ENCODE data around the gene AGPAT3. TPM values are rescaled to one million over a fixed set of nuclear protein-coding genes. Genes with fewer than 3 reads are reported as not detected.
"Not testable (repeated sequence)": the region's sequence is repeated elsewhere in the genome, so short reads cannot be mapped to it uniquely, and the experiment has no call there.

The AGPAT3 gene
- total RNA-seq, 4 donors from 2014 or later, result 40.6 to 80.5 (median 65.3) TPM

DNA sequence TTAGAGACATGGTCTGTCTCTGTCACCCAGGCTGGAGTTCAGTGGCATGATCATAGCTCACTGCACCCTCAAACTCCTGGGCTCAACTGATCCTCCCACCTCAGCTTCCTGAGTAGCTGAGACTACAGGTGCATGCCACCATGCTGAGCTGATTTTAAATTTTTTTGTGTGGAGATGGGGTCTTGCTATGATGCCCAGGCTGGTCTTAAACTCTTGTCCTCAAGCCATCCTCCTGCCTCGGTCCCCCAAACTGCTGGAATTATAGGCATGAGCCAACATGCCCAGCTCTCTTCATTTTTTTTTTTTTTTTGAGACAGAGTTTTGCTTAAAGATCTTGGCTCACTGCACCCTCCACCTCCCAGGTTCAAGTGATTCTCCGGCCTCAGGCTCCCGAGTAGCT lies 24.8 kb upstream of the AGPAT3 start:
- Histone ChIP-seq H3K9me3 (no peaks in the 10 kb centered on the region), H3K4me1 (peaks cover 0 to 6% of the 10 kb centered on the region in 2 donors), H3K4me3 (replicated peaks in 1 of 3) (no peak overlapping the region), H3K27me3 (no peaks in the 10 kb centered on the region), H3K27ac (no peak overlapping the region), H3K36me3 (no peaks in the 10 kb centered on the region)
- no peak for TF ChIP-seq POLR2A (IDR thresholded peaks at IDR 0.05)
- 93 to 96% methylated on average over 3 of the region's 3 CpGs for WGBS, 2 donors
- intact Hi-C loops (cut with DNase I), result no loop called here
- DNase-seq, result no peak

GRCh38 chr21:43842742-43843141 lies 22.3 kb upstream of the AGPAT3 start:
- Histone ChIP-seq H3K4me1 (no peaks in the 10 kb centered on the region), H3K4me3 (replicated peaks in 1 of 3) (no peak overlapping the region), H3K27ac (no peak overlapping the region), H3K27me3 (no peaks in the 10 kb centered on the region), H3K9me3 (no peaks in the 10 kb centered on the region), H3K36me3 (no peaks in the 10 kb centered on the region)
- no peak for TF ChIP-seq POLR2A (IDR thresholded peaks at IDR 0.05)
- TF ChIP-seq, protein P1, sequence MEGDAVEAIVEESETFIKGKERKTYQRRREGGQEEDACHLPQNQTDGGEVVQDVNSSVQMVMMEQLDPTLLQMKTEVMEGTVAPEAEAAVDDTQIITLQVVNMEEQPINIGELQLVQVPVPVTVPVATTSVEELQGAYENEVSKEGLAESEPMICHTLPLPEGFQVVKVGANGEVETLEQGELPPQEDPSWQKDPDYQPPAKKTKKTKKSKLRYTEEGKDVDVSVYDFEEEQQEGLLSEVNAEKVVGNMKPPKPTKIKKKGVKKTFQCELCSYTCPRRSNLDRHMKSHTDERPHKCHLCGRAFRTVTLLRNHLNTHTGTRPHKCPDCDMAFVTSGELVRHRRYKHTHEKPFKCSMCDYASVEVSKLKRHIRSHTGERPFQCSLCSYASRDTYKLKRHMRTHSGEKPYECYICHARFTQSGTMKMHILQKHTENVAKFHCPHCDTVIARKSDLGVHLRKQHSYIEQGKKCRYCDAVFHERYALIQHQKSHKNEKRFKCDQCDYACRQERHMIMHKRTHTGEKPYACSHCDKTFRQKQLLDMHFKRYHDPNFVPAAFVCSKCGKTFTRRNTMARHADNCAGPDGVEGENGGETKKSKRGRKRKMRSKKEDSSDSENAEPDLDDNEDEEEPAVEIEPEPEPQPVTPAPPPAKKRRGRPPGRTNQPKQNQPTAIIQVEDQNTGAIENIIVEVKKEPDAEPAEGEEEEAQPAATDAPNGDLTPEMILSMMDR (IDR thresholded peaks at IDR 0.05), result no peak
- intact Hi-C loops (cut with DNase I), result no loop called here
- 62 to 71% methylated on average over 2 of the region's 2 CpGs for WGBS, 2 donors
- DNase-seq, result no peak

DNA sequence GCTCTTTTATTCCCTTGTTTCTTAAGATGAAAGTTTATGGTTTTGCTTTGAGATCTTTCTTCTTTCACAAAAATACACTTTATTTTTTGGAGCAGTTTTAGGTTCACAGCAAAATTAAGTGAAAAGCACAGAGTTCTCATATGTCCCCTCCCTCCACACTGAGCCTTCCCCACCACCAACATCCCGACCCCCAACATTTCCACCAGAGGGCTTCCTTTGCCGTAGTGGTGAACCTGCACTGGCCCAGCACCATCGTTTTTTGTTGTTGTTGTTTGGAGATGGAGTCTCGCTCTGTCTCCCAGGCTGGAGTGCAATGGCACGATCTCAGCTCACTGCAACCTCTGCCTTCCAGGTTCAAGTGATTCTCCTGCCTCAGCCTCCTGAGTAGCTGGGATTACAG lies 20.1 kb upstream of the AGPAT3 start:
- H3K9me3 ChIP-seq; H3K36me3 ChIP-seq; H3K27me3 ChIP-seq; H3K27ac ChIP-seq; DNase-seq; H3K4me1 ChIP-seq; intact Hi-C loops (cut with DNase I); H3K4me3 ChIP-seq (replicated peaks in 1 of 3): not testable (repeated sequence)
- WGBS, 2 donors, result 62 to 72% methylated on average over 5 of the region's 5 CpGs

DNA sequence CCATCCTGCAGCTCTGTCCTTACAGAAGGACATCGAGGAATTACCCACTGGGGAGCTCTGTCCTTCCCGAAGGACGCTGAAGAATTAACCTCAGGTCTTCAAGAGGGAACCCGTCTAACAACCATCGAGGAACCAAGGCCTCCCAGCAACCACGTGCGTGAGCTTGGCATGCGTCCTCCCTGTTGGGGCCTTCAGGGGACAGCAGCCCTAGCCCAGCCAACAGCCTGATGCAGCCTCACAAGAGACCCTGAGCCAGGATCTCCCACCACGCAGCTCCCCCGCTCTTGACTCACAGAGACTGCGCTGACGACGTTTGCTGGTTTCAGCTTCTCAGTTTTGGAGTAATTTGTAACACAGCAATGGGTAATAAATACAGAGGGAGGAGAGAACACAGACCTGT lies 19.6 kb upstream of the AGPAT3 start:
- intact Hi-C loops (cut with DNase I), result no loop called here
- DNase-seq, result no peak
- Histone ChIP-seq H3K36me3 (no peaks in the 10 kb centered on the region), H3K9me3 (no peaks in the 10 kb centered on the region), H3K4me3 (replicated peaks in 1 of 3) (no peak overlapping the region), H3K27ac (no peak overlapping the region), H3K27me3 (no peaks in the 10 kb centered on the region), H3K4me1 (no peaks in the 10 kb centered on the region)
- no peak for TF ChIP-seq POLR2A (IDR thresholded peaks at IDR 0.05)
- TF ChIP-seq, protein P1 (IDR thresholded peaks at IDR 0.05), result no peak
- WGBS, 2 donors, result 89 to 90% methylated on average over 13 of the region's 13 CpGs

- H3K36me3 ChIP-seq, result no peaks in the 10 kb centered on the region
- TF ChIP-seq POLR2A (IDR thresholded peaks at IDR 0.05), result no peak
- TF ChIP-seq, protein P1 (IDR thresholded peaks at IDR 0.05), result no peak
- no peak overlapping the region for H3K4me3 ChIP-seq (replicated peaks in 1 of 3)
- 97% methylated on average over 6 of the region's 6 CpGs for WGBS, 2 donors
- H3K9me3 ChIP-seq, result no peaks in the 10 kb centered on the region
- no peaks in the 10 kb centered on the region for H3K27me3 ChIP-seq
- H3K4me1 ChIP-seq, result no peaks in the 10 kb centered on the region
- H3K27ac ChIP-seq, result no peak overlapping the region
- intact Hi-C loops (cut with DNase I), result no loop called here
- DNase-seq, result no peak
These were observed 18.6 kb upstream of the AGPAT3 start for GRCh38 chr21:43846430-43846829.

DNA sequence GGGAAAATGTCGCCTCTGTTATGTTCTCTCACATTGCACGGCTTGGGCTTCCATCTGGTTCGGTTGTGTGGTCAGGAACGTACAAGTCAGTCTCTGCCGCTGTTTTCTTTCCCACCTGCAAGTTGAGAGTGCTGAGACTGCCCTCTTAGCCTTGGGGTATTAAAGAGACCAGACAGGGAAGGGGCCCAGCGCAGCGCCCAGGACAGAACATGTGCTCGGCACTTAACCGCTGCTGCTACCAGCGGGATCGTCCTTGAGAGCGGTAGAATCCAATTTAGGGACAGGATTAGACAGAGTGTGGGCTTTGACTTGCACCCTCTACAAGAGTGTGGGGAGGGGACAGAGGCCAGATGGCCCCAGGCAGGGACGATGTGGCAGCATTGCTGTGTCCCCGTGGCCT lies 17.7 kb upstream of the AGPAT3 start:
- Histone ChIP-seq H3K4me3 (replicated peaks in 1 of 3) (no peak overlapping the region), H3K4me1 (no peaks in the 10 kb centered on the region), H3K27me3 (no peaks in the 10 kb centered on the region), H3K27ac (no peak overlapping the region), H3K9me3 (no peaks in the 10 kb centered on the region), H3K36me3 (no peaks in the 10 kb centered on the region)
- no peak for DNase-seq
- WGBS, 2 donors, result 85 to 91% methylated on average over 14 of the region's 14 CpGs
- intact Hi-C loops (cut with DNase I), result no loop called here
- TF ChIP-seq POLR2A (IDR thresholded peaks at IDR 0.05), result no peak
- TF ChIP-seq, protein P1 (IDR thresholded peaks at IDR 0.05), result no peak
